Body of pancreas (tissue), 4 donors: ENCODE results near the gene OXCT1.

Experiments
- CTCF ChIP-seq, 7 experiments: fragments of 450-650 bp in 4 of 7; fragments of 200-600 bp in 3 of 7; sonication (generic) in 3 of 7; IDR thresholded peaks; one replicate each; pipeline ENCODE4 v1.5.1; 2016 to 2019; ENCODE audit warnings: antibody characterized with exemption in 7 of 7
- POLR2A ChIP-seq, 3 donors: fragments of 450-650 bp; IDR thresholded peaks; one replicate each; pipeline ENCODE4 v1.6.1; 2016; ENCODE audit warnings: antibody characterized with exemption in 3 of 3, mild to moderate bottlenecking in 2 of 3

- TF ChIP-seq POLR2A (IDR thresholded peaks at IDR 0.05) = no peak
- no peak for TF ChIP-seq CTCF (IDR thresholded peaks at IDR 0.05)
These were observed 153.8 kb downstream of the OXCT1 start for GRCh38 chr5:41716382-41716781.
